Transverse colon (tissue), 4 donors: ENCODE data around the gene POLR2I.

Experiments used
- POLR2A ChIP-seq: fragments of 450-650 bp; IDR thresholded peaks from one replicate; pipeline ENCODE4 v1.6.1; 2016; ENCODE audit warnings: antibody characterized with exemption, mild to moderate bottlenecking, moderate library complexity
- POLR2AphosphoS5 ChIP-seq, 3 donors: sonication (generic); formaldehyde crosslinking; IDR thresholded peaks; one replicate each; pipeline ENCODE4 v1.6.1; 2016; ENCODE audit warnings: antibody characterized with exemption in 3 of 3
- TF ChIP-seq, protein P1 (sequence below), 5 experiments: fragments of 200-600 bp in 3 of 5; fragments of 450-650 bp in 2 of 5; sonication (generic) in 3 of 5; IDR thresholded peaks; 1 replicate in 2 of 5; 2 replicates in 3 of 5; pipeline ENCODE4 v1.5.1; 2016 to 2017; ENCODE audit warnings: antibody characterized with exemption in 5 of 5, inconsistent platforms in 3 of 5, mild to moderate bottlenecking in 2 of 5, moderate library complexity in 1 of 5

DNA sequence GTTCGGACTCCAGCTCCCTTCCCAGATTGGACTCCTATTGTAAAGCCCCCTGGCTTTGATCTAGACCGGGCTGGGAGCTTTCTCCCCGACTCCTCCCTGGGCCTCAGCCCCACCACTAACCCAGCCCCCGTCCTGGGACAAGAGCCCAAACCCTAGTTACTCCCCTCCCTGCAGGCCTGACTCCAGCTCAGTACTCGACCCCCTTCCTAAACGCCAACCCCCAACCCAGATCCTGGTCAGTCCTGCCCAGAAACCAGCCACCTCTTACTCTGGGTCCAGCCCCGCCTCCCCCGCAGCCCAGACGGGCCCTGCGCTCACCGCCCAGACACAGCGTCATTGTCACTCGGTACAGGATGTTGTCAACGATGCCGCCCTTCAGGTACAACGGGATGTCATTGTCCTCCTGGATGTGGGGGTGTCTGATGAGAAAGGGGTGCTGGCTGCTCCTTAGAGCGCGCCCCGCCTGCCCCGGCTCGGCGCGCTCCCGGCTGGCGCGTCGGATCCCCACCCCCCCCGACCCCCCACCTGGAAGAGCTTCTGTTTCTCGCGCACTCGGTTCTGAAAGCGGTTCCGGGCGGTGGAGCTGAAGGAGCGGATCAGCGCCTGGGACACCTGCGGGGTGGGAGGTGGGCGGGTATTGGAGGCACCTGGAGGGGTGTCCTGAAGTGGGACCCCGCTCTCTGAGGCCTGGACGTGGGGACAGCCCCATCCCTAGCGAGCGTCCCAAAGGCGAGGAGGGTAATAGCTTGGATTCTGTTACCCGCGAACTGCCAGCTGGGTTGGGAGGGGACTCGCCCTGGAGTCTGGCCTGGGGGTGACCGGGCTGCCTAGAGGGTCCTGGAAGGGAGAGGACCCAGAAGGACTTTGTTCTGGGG lies 36.7 kb upstream of the POLR2I start:
- TF ChIP-seq POLR2AphosphoS5 (IDR thresholded peaks at IDR 0.05) (peak in 2 of 3 donors; percentile 42 to 65), POLR2A (no peak)
- TF ChIP-seq, protein P1, sequence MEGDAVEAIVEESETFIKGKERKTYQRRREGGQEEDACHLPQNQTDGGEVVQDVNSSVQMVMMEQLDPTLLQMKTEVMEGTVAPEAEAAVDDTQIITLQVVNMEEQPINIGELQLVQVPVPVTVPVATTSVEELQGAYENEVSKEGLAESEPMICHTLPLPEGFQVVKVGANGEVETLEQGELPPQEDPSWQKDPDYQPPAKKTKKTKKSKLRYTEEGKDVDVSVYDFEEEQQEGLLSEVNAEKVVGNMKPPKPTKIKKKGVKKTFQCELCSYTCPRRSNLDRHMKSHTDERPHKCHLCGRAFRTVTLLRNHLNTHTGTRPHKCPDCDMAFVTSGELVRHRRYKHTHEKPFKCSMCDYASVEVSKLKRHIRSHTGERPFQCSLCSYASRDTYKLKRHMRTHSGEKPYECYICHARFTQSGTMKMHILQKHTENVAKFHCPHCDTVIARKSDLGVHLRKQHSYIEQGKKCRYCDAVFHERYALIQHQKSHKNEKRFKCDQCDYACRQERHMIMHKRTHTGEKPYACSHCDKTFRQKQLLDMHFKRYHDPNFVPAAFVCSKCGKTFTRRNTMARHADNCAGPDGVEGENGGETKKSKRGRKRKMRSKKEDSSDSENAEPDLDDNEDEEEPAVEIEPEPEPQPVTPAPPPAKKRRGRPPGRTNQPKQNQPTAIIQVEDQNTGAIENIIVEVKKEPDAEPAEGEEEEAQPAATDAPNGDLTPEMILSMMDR (IDR thresholded peaks at IDR 0.05), result no peak
